ENCODE data around the gene OR2AJ1.

The OR2AJ1 gene

GRCh38 chr1:247933989-247934388, 9.3 kb downstream of the OR2AJ1 start:
- TF ChIP-seq ZNF274 (IDR thresholded peaks at IDR 0.05; ENCODE audit: low read depth, low read length), result no peak
- no peak overlapping the region for H3K4me3 ChIP-seq (ENCODE audit: low read length)

- TF ChIP-seq ZNF274 (IDR thresholded peaks at IDR 0.05; ENCODE audit: low read depth, low read length), result no peak
These were observed 11.1 kb downstream of the OR2AJ1 start for GRCh38 chr1:247935781-247936180.

GRCh38 chr1:247936415-247936814, 11.7 kb downstream of the OR2AJ1 start:
- H3K4me3 ChIP-seq (ENCODE audit: low read length), result no peak overlapping the region
- no peak for TF ChIP-seq ZNF274 (IDR thresholded peaks at IDR 0.05; ENCODE audit: low read depth, low read length)

More at GRCh38 chr1:247935781-247936180, 11.1 kb downstream of the OR2AJ1 start:
- no peak overlapping the region for H3K4me3 ChIP-seq (ENCODE audit: low read length)

- H3K4me3 ChIP-seq (ENCODE audit: low read length), result peak overlapping the region; percentile 35; the same call in 1 of the 2 replicates
These were observed 12.5 kb downstream of the OR2AJ1 start for GRCh38 chr1:247936965-247937734.

- no peak for TF ChIP-seq ZNF274 (IDR thresholded peaks at IDR 0.05; ENCODE audit: low read depth, low read length)
- H3K4me3 ChIP-seq (ENCODE audit: low read length), result no peak overlapping the region
These were observed 17.9 kb downstream of the OR2AJ1 start for GRCh38 chr1:247942624-247943023.

GRCh38 chr1:247948558-247948957, 23.9 kb downstream of the OR2AJ1 start, which contains the start of gene OR2L8:
Gene OR2L8 (plus strand): TSS chr1:247948858. CDS start chr1:247948858, 0 bp downstream.
- TF ChIP-seq ZNF274 (IDR thresholded peaks at IDR 0.05; ENCODE audit: low read depth, low read length), result no peak
- no peak within 1 kb of the TSS for H3K4me3 ChIP-seq (ENCODE audit: low read length)

- TF ChIP-seq ZNF274 (IDR thresholded peaks at IDR 0.05; ENCODE audit: low read depth, low read length), result no peak
- no peak overlapping the region for H3K4me3 ChIP-seq (ENCODE audit: low read length)
These were observed 28.7 kb downstream of the OR2AJ1 start for GRCh38 chr1:247953408-247953807.

GRCh38 chr1:247961791-247962190, 37.1 kb downstream of the OR2AJ1 start:
- TF ChIP-seq ZNF274 (IDR thresholded peaks at IDR 0.05; ENCODE audit: low read depth, low read length), result no peak
- H3K4me3 ChIP-seq (ENCODE audit: low read length), result no peak overlapping the region

GRCh38 chr1:247962911-247963588, 38.4 kb downstream of the OR2AJ1 start:
- no peak for TF ChIP-seq ZNF274 (IDR thresholded peaks at IDR 0.05; ENCODE audit: low read depth, low read length)
- H3K4me3 ChIP-seq (ENCODE audit: low read length), result no peak overlapping the region

- no peak within 1 kb of the TSS for H3K4me3 ChIP-seq (ENCODE audit: low read length)
- no peak for TF ChIP-seq ZNF274 (IDR thresholded peaks at IDR 0.05; ENCODE audit: low read depth, low read length)
These were observed 40.2 kb downstream of the OR2AJ1 start, which contains the start of gene OR2AK2 for GRCh38 chr1:247964933-247965332. Gene OR2AK2 (plus strand): TSS chr1:247965233. CDS start chr1:247965377, 144 bp downstream.

- no peak overlapping the region for H3K4me3 ChIP-seq (ENCODE audit: low read length)
These were observed 42.0 kb downstream of the OR2AJ1 start for GRCh38 chr1:247966532-247967204.

More at GRCh38 chr1:247966532-247967204, 42.0 kb downstream of the OR2AJ1 start:
- TF ChIP-seq ZNF274 (IDR thresholded peaks at IDR 0.05; ENCODE audit: low read depth, low read length), result no peak
